ENCODE measurements around the gene SCYL2.
"Not testable (repeated sequence)": the region's sequence is repeated elsewhere in the genome, so short reads cannot be mapped to it uniquely, and the experiment has no call there.

SCYL2 gene

DNA sequence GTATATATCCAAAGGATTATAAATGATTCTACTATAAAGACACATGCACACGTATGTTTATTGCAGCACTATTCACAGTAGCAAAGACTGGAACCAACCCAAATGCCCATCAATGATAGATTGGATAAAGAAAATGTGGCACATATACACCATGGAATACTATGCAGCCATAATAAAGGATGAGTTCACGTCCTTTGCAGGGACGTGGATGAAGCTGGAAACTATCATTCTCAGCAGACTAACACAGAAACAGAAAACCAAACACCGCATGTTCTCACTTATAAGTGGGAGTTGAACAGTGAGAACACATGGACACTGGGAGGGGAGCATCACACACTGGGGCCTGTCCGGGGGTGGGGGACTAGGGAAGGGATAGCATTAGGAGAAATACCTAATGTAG is 41.2 kb downstream of the SCYL2 start:
- not testable (repeated sequence) for DNase-seq (ENCODE audit: extremely low read depth in 1 of 2, low read depth in 1 of 2)

DNA sequence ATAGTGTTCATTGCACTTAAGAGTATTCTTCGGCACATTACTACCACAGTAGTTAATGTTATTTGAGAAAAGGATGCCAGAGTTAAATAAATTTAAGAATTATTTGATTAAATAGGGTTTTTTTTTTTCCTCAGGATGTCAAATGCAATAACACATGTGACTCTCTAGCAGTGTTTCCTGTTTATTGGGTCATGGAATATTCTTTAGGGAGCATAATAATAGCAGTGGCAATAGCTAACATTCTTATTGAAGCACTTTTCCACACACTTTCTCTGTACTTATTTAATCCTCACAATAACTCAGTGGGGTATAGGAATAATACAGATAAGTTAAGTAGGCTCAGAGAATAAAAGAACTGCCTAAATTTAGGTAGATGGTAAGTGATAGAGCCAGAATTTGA is 44.3 kb downstream of the SCYL2 start:
- DNase-seq (ENCODE audit: extremely low read depth in 1 of 2, low read depth in 1 of 2) = no peak

GRCh38 chr12:100317371-100317770 is 50.4 kb downstream of the SCYL2 start:
- DNase-seq (ENCODE audit: extremely low read depth in 1 of 2, low read depth in 1 of 2) = no peak

- DNase-seq (ENCODE audit: extremely low read depth in 1 of 2, low read depth in 1 of 2) = no peak
These were observed 57.5 kb downstream of the SCYL2 start for GRCh38 chr12:100324498-100324897.

GRCh38 chr12:100326208-100326607 is 59.2 kb downstream of the SCYL2 start:
- no peak for DNase-seq (ENCODE audit: extremely low read depth in 1 of 2, low read depth in 1 of 2)

- DNase-seq (ENCODE audit: extremely low read depth in 1 of 2, low read depth in 1 of 2) = no peak
These were observed 62.8 kb downstream of the SCYL2 start for GRCh38 chr12:100329800-100330199.

DNA sequence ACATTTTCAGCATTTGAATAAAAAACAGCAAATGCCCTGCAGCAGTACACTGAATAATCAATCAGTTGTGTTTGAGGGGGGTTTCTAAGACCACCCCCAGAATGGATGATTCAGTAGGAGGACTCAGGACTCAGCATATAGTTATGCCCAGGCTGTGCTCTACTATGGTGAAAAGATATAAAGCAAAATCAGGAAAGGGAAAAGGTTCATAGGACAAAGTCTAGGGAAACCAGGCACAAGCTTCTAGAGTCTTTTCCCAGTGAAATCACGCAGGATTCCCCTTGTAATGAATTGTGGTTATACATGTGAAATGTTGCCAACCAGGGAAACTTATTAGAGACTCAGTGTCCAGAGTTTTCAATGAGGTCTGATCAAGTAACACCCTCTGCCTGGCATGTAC is 64.9 kb downstream of the SCYL2 start:
- DNase-seq (ENCODE audit: extremely low read depth in 1 of 2, low read depth in 1 of 2) = no peak

DNA sequence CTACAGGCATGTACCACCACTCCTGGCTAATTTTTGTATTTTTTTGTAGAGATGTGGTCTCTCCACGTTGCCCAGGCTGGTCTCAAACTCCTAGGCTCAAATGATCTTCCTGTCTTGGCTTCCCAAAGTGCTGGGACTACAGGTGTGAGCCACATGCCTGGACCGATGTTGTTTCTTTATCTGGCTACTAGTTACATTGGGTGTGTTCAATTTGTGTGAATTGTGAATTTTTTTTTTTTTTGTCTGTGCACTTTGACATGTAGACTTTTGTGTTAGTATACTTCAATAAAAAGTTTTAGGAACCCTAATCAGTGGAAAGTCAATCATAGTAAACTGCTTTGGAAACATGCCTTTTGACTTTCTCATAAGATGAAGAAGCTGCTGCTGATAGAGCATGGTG is 65.9 kb downstream of the SCYL2 start:
- no peak for DNase-seq (ENCODE audit: extremely low read depth in 1 of 2, low read depth in 1 of 2)

DNA sequence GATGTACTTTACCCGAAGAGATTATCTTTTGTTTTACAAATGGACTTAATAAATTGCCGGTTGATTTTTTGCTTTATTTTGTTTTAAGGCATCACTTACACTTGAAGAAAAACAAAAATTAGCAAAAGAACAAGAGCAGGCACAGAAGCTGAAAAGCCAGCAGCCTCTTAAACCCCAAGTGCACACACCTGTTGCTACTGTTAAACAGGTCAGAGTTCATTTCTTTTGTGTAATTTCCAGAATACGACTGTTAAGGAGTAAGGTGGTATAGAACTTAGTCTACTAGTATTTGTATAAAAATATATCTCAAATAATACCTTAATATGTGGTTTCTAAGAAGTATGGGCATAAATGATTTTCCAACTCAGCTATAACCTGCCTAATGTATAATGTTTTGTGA is 70.3 kb downstream of the SCYL2 start:
- DNase-seq (ENCODE audit: extremely low read depth in 1 of 2, low read depth in 1 of 2) = no peak

DNA sequence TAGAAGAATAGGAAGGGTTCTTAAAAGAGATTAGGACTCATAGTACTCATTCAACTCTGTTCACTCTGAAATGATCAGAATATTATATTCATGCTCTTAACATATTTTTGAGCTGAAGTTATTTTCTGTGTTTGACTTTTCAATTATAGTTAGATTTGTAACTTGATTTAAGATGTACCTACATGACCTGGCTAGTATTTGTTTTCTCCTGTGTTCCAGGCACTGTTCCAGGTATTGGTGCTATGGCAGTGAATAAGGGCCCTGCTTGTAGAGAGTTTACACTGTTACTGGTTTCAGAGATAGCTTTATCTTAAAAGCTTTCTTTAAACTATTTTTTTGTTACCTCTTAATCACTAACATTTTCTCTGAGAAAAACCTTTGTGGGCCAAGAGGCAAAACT is 70.8 kb downstream of the SCYL2 start:
- no peak for DNase-seq (ENCODE audit: extremely low read depth in 1 of 2, low read depth in 1 of 2)

DNA sequence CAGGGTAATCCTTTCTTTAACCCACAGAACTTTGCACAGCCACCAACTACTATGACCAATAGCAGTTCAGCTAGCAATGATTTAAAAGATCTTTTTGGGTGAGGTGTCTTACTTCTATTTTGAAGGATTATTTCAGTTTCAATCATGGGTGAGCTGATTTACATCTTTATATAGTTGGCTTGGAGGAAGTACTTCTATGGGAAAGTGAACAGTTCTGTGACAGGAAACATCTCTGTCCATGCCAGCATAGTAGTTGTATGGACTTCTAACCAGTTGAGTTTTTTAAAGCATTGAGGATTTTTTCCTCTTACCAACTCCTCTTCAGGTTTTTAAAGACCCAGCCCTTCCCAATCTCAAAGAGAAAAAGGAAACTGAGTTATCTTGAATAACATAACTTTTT is 72.1 kb downstream of the SCYL2 start:
- no peak for DNase-seq (ENCODE audit: extremely low read depth in 1 of 2, low read depth in 1 of 2)

- DNase-seq (ENCODE audit: extremely low read depth in 1 of 2, low read depth in 1 of 2) = not testable (repeated sequence)
These were observed 75.9 kb downstream of the SCYL2 start for GRCh38 chr12:100342897-100343296.

GRCh38 chr12:100344351-100344750 is 77.4 kb downstream of the SCYL2 start:
- DNase-seq (ENCODE audit: extremely low read depth in 1 of 2, low read depth in 1 of 2) = not testable (repeated sequence)

GRCh38 chr12:100345020-100345767 is 78.2 kb downstream of the SCYL2 start:
- no peak for DNase-seq (ENCODE audit: extremely low read depth in 1 of 2, low read depth in 1 of 2)

GRCh38 chr12:100346660-100347059 is 79.7 kb downstream of the SCYL2 start:
- no peak for DNase-seq (ENCODE audit: extremely low read depth in 1 of 2, low read depth in 1 of 2)

DNA sequence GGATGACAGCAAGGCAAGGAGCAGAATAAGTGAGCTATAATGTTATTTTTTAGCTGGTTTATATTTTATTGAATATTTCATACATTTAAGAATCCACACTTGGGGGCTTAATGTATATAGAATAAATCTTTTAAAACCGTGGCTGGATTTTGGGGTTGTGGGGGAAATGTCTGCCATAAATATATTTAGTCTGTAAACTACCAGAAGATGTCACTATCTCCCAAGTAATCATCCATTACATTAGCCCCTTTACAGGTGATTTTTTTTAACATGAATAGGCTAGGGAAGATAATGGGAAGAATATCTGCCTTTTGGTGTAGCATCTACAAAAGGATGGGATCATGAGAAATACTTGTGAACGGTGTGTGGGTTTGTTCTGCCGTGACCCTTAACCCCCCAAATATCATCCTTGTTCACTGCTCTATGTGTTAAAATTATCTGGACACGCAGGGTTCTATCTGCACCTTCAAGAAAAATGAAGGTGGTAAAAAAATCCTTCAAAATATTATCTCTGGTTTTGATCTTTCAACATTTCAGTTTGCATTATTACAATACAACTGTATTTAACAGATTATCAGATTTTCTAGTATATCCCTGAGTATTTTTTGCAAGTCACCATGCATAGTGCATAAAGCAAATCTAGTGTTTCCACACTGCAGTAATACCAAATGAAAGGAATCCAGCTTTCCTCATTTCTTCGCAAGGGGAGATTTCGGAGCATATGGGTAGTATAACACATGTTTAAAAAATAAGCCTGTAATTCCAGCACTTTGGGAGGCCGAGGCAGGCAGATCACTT is 81.9 kb downstream of the SCYL2 start:
- DNase-seq (ENCODE audit: extremely low read depth in 1 of 2, low read depth in 1 of 2) = no peak

DNA sequence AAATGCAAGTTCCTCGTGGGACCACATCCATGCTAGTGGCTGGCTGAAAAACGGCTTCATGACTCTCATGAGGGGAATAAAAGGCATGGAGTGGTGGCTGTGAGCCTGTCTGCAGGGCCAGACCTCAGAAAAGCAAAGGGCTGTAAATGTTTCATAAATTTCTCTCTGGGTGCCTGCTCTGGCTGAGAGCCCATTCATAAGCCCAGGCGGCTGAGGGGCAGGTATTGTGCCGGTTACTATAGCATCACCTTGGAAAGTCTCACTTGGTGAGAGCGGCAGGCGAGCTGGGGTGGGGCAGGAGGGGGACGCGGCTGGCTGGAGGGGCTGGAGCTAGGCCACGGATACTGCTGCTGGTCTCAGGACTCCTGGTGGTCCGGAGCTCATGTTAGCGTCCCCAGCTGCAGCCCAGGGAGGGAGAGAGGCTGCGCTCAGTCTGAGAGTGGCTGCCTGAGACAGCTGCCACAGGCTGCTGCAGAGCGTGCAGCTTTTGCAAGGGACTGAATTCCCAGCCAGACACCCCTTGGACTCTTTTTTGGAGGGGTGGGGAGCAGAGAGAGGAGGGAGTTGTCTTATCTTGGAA is 89.8 kb downstream of the SCYL2 start, which contains the start of gene SLC17A8:
Gene SLC17A8 (plus strand): TSS at position 431 of the 580 bp plus-strand sequence. CDS start 318 bp downstream, outside the sequence.
- DNase-seq (ENCODE audit: extremely low read depth in 1 of 2, low read depth in 1 of 2) = no peak

DNA sequence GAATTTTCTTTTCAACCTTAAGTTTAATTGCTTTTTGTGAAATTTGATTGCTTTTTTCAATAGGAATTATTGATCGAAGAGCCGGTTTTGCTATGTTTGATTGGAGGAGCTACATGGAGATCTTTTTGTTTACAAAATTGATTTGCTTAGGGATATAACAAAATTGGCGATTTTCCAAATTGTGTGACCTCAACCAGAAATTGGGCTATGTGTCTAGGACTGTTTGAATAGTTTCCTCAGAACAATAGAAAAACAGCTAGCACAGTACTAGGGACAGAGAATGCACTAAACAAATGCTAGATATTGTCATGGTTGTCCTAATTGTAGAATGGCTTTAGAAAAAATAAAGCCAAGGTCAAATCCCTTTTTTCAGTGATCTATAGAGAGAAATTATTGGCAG is 92.3 kb downstream of the SCYL2 start:
- no peak for DNase-seq (ENCODE audit: extremely low read depth in 1 of 2, low read depth in 1 of 2)

GRCh38 chr12:100359822-100360221 is 92.8 kb downstream of the SCYL2 start:
- no peak for DNase-seq (ENCODE audit: extremely low read depth in 1 of 2, low read depth in 1 of 2)

DNA sequence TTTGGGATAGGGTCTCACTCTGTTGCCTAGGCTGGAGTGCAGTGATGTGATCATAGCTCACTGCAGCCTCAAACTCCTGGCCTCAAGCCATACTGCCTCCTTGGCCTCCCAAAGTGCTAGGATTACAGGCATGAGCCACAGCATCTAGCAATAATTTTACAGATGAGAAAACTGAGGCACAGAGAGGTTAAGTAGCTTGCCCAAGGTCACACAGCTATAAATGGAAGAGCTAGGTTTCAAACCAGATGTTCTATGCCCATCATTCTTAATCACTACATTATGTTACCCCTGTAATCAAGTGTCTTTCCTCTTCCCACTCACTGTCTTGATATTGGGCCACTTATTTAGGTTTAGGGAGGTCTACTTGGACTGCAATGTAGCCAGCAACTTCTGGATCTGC is 93.5 kb downstream of the SCYL2 start:
- DNase-seq (ENCODE audit: extremely low read depth in 1 of 2, low read depth in 1 of 2) = no peak

DNA sequence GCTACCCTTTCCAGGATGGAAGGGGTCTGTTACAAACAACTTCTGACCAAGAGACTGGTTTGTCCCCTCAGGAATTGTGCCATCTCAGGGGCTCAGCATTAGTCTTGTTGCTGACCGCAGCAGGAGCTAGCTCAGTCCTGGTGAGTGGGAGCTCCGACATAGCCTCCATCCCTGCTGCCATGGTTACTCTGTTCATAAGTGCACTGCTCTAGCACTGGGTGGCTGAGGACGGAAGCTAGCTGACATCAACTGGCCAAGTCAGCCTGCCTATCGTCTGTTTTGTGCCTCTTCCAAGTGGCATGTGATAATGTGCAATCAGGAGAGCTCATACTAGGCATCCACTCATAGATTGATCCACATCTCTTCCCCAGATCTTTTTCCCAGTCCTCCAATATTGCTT is 97.3 kb downstream of the SCYL2 start:
- no peak for DNase-seq (ENCODE audit: extremely low read depth in 1 of 2, low read depth in 1 of 2)

GRCh38 chr12:100365411-100365810 is 98.4 kb downstream of the SCYL2 start:
- DNase-seq (ENCODE audit: extremely low read depth in 1 of 2, low read depth in 1 of 2) = no peak
